ENCODE measurements around the gene TP53I11. TPM values are rescaled to one million over a fixed set of nuclear protein-coding genes. Genes with fewer than 3 reads are reported as not detected.

Gene TP53I11
- total and polyA plus RNA-seq, 2 donors (not counting 3 experiments of a cell fraction or from before 2014, with no cell fraction given), result 31.5 to 79.4 TPM

- no peaks in the 10 kb centered on the region for H3K79me2 ChIP-seq (ENCODE audit: control insufficient read depth, insufficient read depth, low read length)
- TF ChIP-seq GATA2 (IDR thresholded peaks at IDR 0.05; ENCODE audit: insufficient read depth, insufficient read length, low read depth, low read length) (no peak), MYC (IDR thresholded peaks at IDR 0.05; ENCODE audit: low read depth, low read length) (no peak), JUN (IDR thresholded peaks at IDR 0.05; ENCODE audit: borderline replicate concordance, insufficient read depth, insufficient read length, low read depth) (no peak), CTCF (IDR thresholded peaks at IDR 0.05; ENCODE audit: extremely low read depth in 1 of 2, insufficient read depth in 1 of 2, low read depth in 1 of 2, low read length in 2 of 2) (peak; percentile 83 to 95), FOS (IDR thresholded peaks at IDR 0.05; ENCODE audit: borderline replicate concordance, insufficient read depth, low read length) (no peak), EZH2 (IDR thresholded peaks at IDR 0.05; ENCODE audit: borderline replicate concordance, low read depth, low read length, severe bottlenecking) (no peak), POLR2AphosphoS5 (IDR thresholded peaks at IDR 0.05; ENCODE audit: insufficient read depth, low read depth, low read length) (no peak), POLR2A (IDR thresholded peaks at IDR 0.05; ENCODE audit: low read depth, low read length) (no peak), MAX (IDR thresholded peaks at IDR 0.05; ENCODE audit: insufficient read depth, insufficient read length) (peak; percentile 37)
- no peaks in the 10 kb centered on the region for H3K27me3 ChIP-seq (ENCODE audit: control insufficient read depth in 2 of 2, insufficient read depth in 2 of 2, low read length in 2 of 2)
- no peak overlapping the region for H3K27ac ChIP-seq (ENCODE audit: insufficient read depth, low read depth, low read length)
- no peak overlapping the region for H3K4me2 ChIP-seq (ENCODE audit: insufficient read depth, low read length)
- H3K9me1 ChIP-seq (replicated peaks; ENCODE audit: control insufficient read depth, extremely low read depth, insufficient read depth, low read length), result no peaks in the 10 kb centered on the region
- no peaks in the 10 kb centered on the region for H3K36me3 ChIP-seq (ENCODE audit: control insufficient read depth in 2 of 2, extremely low read depth in 1 of 2, insufficient read depth in 2 of 2, low read length in 2 of 2)
- peak; percentile 69 for DNase-seq (ENCODE audit: low read depth, low spot score)
- no peaks in the 10 kb centered on the region for H3K9me3 ChIP-seq (replicated peaks; ENCODE audit: control insufficient read depth, insufficient read depth, low read length)
- no peaks in the 10 kb centered on the region for H3K4me1 ChIP-seq (ENCODE audit: control insufficient read depth, extremely low read depth, insufficient read depth, low read length)
- no TSS peak for BruUV-seq (replicated peaks)
- POLR2A ChIA-PET, result no interaction called here
- FAIRE-seq, result peak; percentile 53
- H2AFZ ChIP-seq (ENCODE audit: low read depth, low read length), result no peak overlapping the region
- dilution Hi-C loops (cut with MboI; ENCODE audit: extremely low pct_ligation_motif_present, low sequenced_read_pairs), result loop anchor here (10.0 kb wide), 1 partner anchor 269 kb away; no protein-coding TSS in a partner anchor
- H3K4me3 ChIP-seq (replicated peaks in 1 of 3; ENCODE audit: insufficient read depth in 1 of 3, low read depth in 1 of 3, low read length in 3 of 3), result no peak overlapping the region
- intact Hi-C loops (cut with micrococcal nuclease), result loop anchor here (1.0 to 5.0 kb wide), 6 partner anchors 82 to 337 kb away; no protein-coding TSS in a partner anchor
- CTCF ChIA-PET, result interaction anchor here (0.6 to 5.5 kb wide), 26 partner anchors 9 to 337 kb away, joined by 3 to 75 read pairs (median 4); partner anchors contain the start of genes CD82 and TSPAN18
- H4K20me1 ChIP-seq (replicated peaks; ENCODE audit: control insufficient read depth, extremely low read depth, insufficient read depth, low read length), result no peaks in the 10 kb centered on the region
- H3K9ac ChIP-seq (replicated peaks; ENCODE audit: extremely low read depth, insufficient read depth, low read length), result no peak overlapping the region
Measured at GRCh38 chr11:44893846-44894617, 56.7 kb downstream of the TP53I11 start.

Measured in endothelial cell of umbilical vein (primary cell).